ENCODE results near the gene GPR12. TPM values are rescaled to one million over a fixed set of nuclear protein-coding genes. Genes with fewer than 3 reads are reported as not detected.

The GPR12 gene
- polyA plus RNA-seq, 1 donor (not counting 4 experiments of a cell fraction or from before 2014, with no cell fraction given), result not detected

- no peaks in the 10 kb centered on the region for H3K9me3 ChIP-seq (ENCODE audit: control insufficient read depth, low read depth, low read length)
- no peak overlapping the region for H3K4me2 ChIP-seq (ENCODE audit: control insufficient read depth, extremely low read depth, insufficient read depth, low read depth, low read length)
- no peak overlapping the region for H3K4me3 ChIP-seq (ENCODE audit: control insufficient read depth in 2 of 3, extremely low read depth in 1 of 3, insufficient read depth in 2 of 3, low read depth in 1 of 3, low read length in 3 of 3)
- dilution Hi-C loops (cut with MboI; ENCODE audit: extremely low pct_ligation_motif_present, low sequenced_read_pairs), result no loop called here
- H3K27ac ChIP-seq (ENCODE audit: control insufficient read depth, insufficient read depth, low read length), result no peak overlapping the region
- FAIRE-seq, result no peak
- no peak overlapping the region for H3K9ac ChIP-seq (ENCODE audit: control insufficient read depth, extremely low read depth, insufficient read depth, low read length)
- H3K79me2 ChIP-seq (ENCODE audit: control insufficient read depth, insufficient read depth, low read length), result no peaks in the 10 kb centered on the region
- H3K9me1 ChIP-seq (ENCODE audit: control insufficient read depth, extremely low read depth, insufficient read depth, low read length), result no peaks in the 10 kb centered on the region
- H2AFZ ChIP-seq (ENCODE audit: control insufficient read depth, low read length), result no peak overlapping the region
- no peaks in the 10 kb centered on the region for H3K4me1 ChIP-seq (ENCODE audit: control insufficient read depth, extremely low read depth, insufficient read depth, low read length)
- H3K36me3 ChIP-seq (ENCODE audit: control insufficient read depth in 2 of 2, extremely low read depth in 1 of 2, insufficient read depth in 2 of 2, low read length in 2 of 2), result no peaks in the 10 kb centered on the region
- H3K27me3 ChIP-seq (ENCODE audit: control insufficient read depth, extremely low read depth, insufficient read depth, low read length), result no peaks in the 10 kb centered on the region
- H4K20me1 ChIP-seq (ENCODE audit: control insufficient read depth, extremely low read depth, insufficient read depth, low read length), result no peaks in the 10 kb centered on the region
- DNase-seq (ENCODE audit: low read depth, low spot score), result no peak
- TF ChIP-seq CTCF (optimal IDR thresholded peaks at IDR 0.05 in 1 of 3, IDR thresholded peaks at IDR 0.05 in 1 of 3, conservative IDR thresholded peaks at IDR 0.05 in 1 of 3; ENCODE audit: extremely low read depth in 1 of 3, insufficient read depth in 2 of 3, low read length in 3 of 3), result no peak
- no peak for TF ChIP-seq EZH2 (IDR thresholded peaks at IDR 0.05; ENCODE audit: low read length)
Measured at GRCh38 chr13:26706381-26706780, 54.2 kb downstream of the GPR12 start.

- no peak for FAIRE-seq
- TF ChIP-seq EZH2 (IDR thresholded peaks at IDR 0.05; ENCODE audit: low read length), result no peak
- TF ChIP-seq CTCF (optimal IDR thresholded peaks at IDR 0.05 in 1 of 3, IDR thresholded peaks at IDR 0.05 in 1 of 3, conservative IDR thresholded peaks at IDR 0.05 in 1 of 3; ENCODE audit: extremely low read depth in 1 of 3, insufficient read depth in 2 of 3, low read length in 3 of 3), result no peak
- no peaks in the 10 kb centered on the region for H3K36me3 ChIP-seq (ENCODE audit: control insufficient read depth in 2 of 2, extremely low read depth in 1 of 2, insufficient read depth in 2 of 2, low read length in 2 of 2)
- H3K4me3 ChIP-seq (ENCODE audit: control insufficient read depth in 2 of 3, extremely low read depth in 1 of 3, insufficient read depth in 2 of 3, low read depth in 1 of 3, low read length in 3 of 3), result no peak overlapping the region
- H3K27me3 ChIP-seq (ENCODE audit: control insufficient read depth, extremely low read depth, insufficient read depth, low read length), result no peaks in the 10 kb centered on the region
- H3K79me2 ChIP-seq (ENCODE audit: control insufficient read depth, insufficient read depth, low read length), result no peaks in the 10 kb centered on the region
- no peak for DNase-seq (ENCODE audit: low read depth, low spot score)
- H3K9ac ChIP-seq (ENCODE audit: control insufficient read depth, extremely low read depth, insufficient read depth, low read length), result no peak overlapping the region
- no peak overlapping the region for H3K4me2 ChIP-seq (ENCODE audit: control insufficient read depth, extremely low read depth, insufficient read depth, low read depth, low read length)
- dilution Hi-C loops (cut with MboI; ENCODE audit: extremely low pct_ligation_motif_present, low sequenced_read_pairs), result no loop called here
- H3K9me3 ChIP-seq (ENCODE audit: control insufficient read depth, low read depth, low read length), result no peaks in the 10 kb centered on the region
- no peak overlapping the region for H3K27ac ChIP-seq (ENCODE audit: control insufficient read depth, insufficient read depth, low read length)
- no peak overlapping the region for H2AFZ ChIP-seq (ENCODE audit: control insufficient read depth, low read length)
- no peaks in the 10 kb centered on the region for H3K4me1 ChIP-seq (ENCODE audit: control insufficient read depth, extremely low read depth, insufficient read depth, low read length)
- no peaks in the 10 kb centered on the region for H4K20me1 ChIP-seq (ENCODE audit: control insufficient read depth, extremely low read depth, insufficient read depth, low read length)
- no peaks in the 10 kb centered on the region for H3K9me1 ChIP-seq (ENCODE audit: control insufficient read depth, extremely low read depth, insufficient read depth, low read length)
Measured at GRCh38 chr13:26705536-26705935, 55.0 kb downstream of the GPR12 start.

Other genes with a start within 250 kb of the GPR12 start
- 4.6 to 6.8 TPM (median 6.3 TPM) in 3 replicates for gene WASF3, start 203.1 kb downstream of the GPR12 start, polyA plus RNA-seq

Measured in keratinocyte (primary cell).